ENCODE data around the gene CREG1. TPM values are rescaled to one million over a fixed set of nuclear protein-coding genes. Genes with fewer than 3 reads are reported as not detected.

CREG1 gene
- total RNA-seq, 1 experiment from 2014 or later, result 7.7 TPM

- H3K36me3 ChIP-seq (ENCODE audit: insufficient read depth, low read length, poor library complexity, severe bottlenecking), result no peaks in the 10 kb centered on the region
- POLR2A ChIA-PET (ENCODE audit: low non-redundant PET), result no interaction called here
- no peaks in the 10 kb centered on the region for H3K4me1 ChIP-seq (ENCODE audit: insufficient read depth, low read length, poor library complexity, severe bottlenecking)
- peaks cover 8% of the 10 kb centered on the region for H3K27me3 ChIP-seq (replicated peaks; ENCODE audit: insufficient read depth, low read depth, low read length, poor library complexity)
- CTCF ChIA-PET, result no interaction called here
- no TSS peak for BruUV-seq (replicated peaks)
- TF ChIP-seq CTCF (conservative IDR thresholded peaks at IDR 0.05; ENCODE audit: low read depth, low read length) (no peak), EZH2 (IDR thresholded peaks at IDR 0.05; ENCODE audit: borderline replicate concordance, low read depth, low read length, poor library complexity, severe bottlenecking) (no peak)
- DNase-seq (ENCODE audit: low spot score), result no peak
- H3K27ac ChIP-seq (ENCODE audit: low read depth, low read length, poor library complexity, severe bottlenecking), result no peak overlapping the region
- H3K4me3 ChIP-seq (ENCODE audit: low read depth, low read length, poor library complexity, severe bottlenecking), result no peak overlapping the region
- intact Hi-C loops (cut with micrococcal nuclease; ENCODE audit: unreplicated experiment), result loop anchor here (1.0 kb wide), 1 partner anchor 42 kb away; no protein-coding TSS in a partner anchor
- H3K9me3 ChIP-seq (ENCODE audit: low read depth, low read length, poor library complexity, severe bottlenecking), result no peaks in the 10 kb centered on the region
Measured at GRCh38 chr1:167502719-167503462, 50.7 kb downstream of the CREG1 start.

- TF ChIP-seq EZH2 (IDR thresholded peaks at IDR 0.05; ENCODE audit: borderline replicate concordance, low read depth, low read length, poor library complexity, severe bottlenecking) (no peak), CTCF (conservative IDR thresholded peaks at IDR 0.05; ENCODE audit: low read depth, low read length) (no peak)
- intact Hi-C loops (cut with micrococcal nuclease; ENCODE audit: unreplicated experiment), result loop anchor here (1.0 kb wide), 1 partner anchor 41 kb away; no protein-coding TSS in a partner anchor
- BruUV-seq (replicated peaks), result no TSS peak
- no peaks in the 10 kb centered on the region for H3K36me3 ChIP-seq (ENCODE audit: insufficient read depth, low read length, poor library complexity, severe bottlenecking)
- H3K4me3 ChIP-seq (ENCODE audit: low read depth, low read length, poor library complexity, severe bottlenecking), result no peak overlapping the region
- no peak for DNase-seq (ENCODE audit: low spot score)
- ChIA-PET CTCF (no interaction called here), POLR2A (ENCODE audit: low non-redundant PET) (no interaction called here)
- no peaks in the 10 kb centered on the region for H3K9me3 ChIP-seq (ENCODE audit: low read depth, low read length, poor library complexity, severe bottlenecking)
- no peak overlapping the region for H3K27ac ChIP-seq (ENCODE audit: low read depth, low read length, poor library complexity, severe bottlenecking)
- no peaks in the 10 kb centered on the region for H3K4me1 ChIP-seq (ENCODE audit: insufficient read depth, low read length, poor library complexity, severe bottlenecking)
- H3K27me3 ChIP-seq (replicated peaks; ENCODE audit: insufficient read depth, low read depth, low read length, poor library complexity), result peaks cover 8% of the 10 kb centered on the region
Measured at GRCh38 chr1:167502192-167502551, 51.4 kb downstream of the CREG1 start.

- H3K4me3 ChIP-seq (ENCODE audit: low read depth, low read length, poor library complexity, severe bottlenecking), result no peak overlapping the region
- peaks cover 8% of the 10 kb centered on the region for H3K27me3 ChIP-seq (replicated peaks; ENCODE audit: insufficient read depth, low read depth, low read length, poor library complexity)
- no peaks in the 10 kb centered on the region for H3K9me3 ChIP-seq (ENCODE audit: low read depth, low read length, poor library complexity, severe bottlenecking)
- TF ChIP-seq CTCF (conservative IDR thresholded peaks at IDR 0.05; ENCODE audit: low read depth, low read length), result no peak
- no peak for TF ChIP-seq EZH2 (IDR thresholded peaks at IDR 0.05; ENCODE audit: borderline replicate concordance, low read depth, low read length, poor library complexity, severe bottlenecking)
- DNase-seq (ENCODE audit: low spot score), result no peak
- no peak overlapping the region for H3K27ac ChIP-seq (ENCODE audit: low read depth, low read length, poor library complexity, severe bottlenecking)
- no peaks in the 10 kb centered on the region for H3K4me1 ChIP-seq (ENCODE audit: insufficient read depth, low read length, poor library complexity, severe bottlenecking)
- ChIA-PET POLR2A (ENCODE audit: low non-redundant PET) (no interaction called here), CTCF (no interaction called here)
- no TSS peak for BruUV-seq (replicated peaks)
- H3K36me3 ChIP-seq (ENCODE audit: insufficient read depth, low read length, poor library complexity, severe bottlenecking), result no peaks in the 10 kb centered on the region
- intact Hi-C loops (cut with micrococcal nuclease; ENCODE audit: unreplicated experiment), result loop anchor here (1.0 kb wide), 1 partner anchor 40 kb away; no protein-coding TSS in a partner anchor
Measured at GRCh38 chr1:167501515-167502191, 51.9 kb downstream of the CREG1 start.

All from A673 (cell line).